Astrocyte (in vitro differentiated cells and primary cell): ENCODE results near the gene IGFBP7. TPM values are rescaled to one million over a fixed set of nuclear protein-coding genes. Genes with fewer than 3 reads are reported as not detected.
A peak's percentile ranks its signal among the peaks of the same experiment; 100 is the strongest.

Experiments
- DNase-seq: peaks from one replicate; pipeline ENCODE4 v3.0.0-alpha.2; 2010; ENCODE audit warnings: low read depth
- FAIRE-seq: peaks from 2 replicates; lab custom pipeline; 2011; peaks lifted over from hg19 to GRCh38; lab: Jason Lieb, UNC
- H2AFZ ChIP-seq: 2 replicates; pipeline ENCODE4 v1.6.0; 2012; ENCODE audit warnings: low read depth, low read length, inconsistent platforms
- H3K27ac ChIP-seq: 2 replicates; pipeline ENCODE4 v1.5.1; 2011; ENCODE audit warnings: low read depth, low read length, inconsistent platforms
- H3K27me3 ChIP-seq: 2 replicates; pipeline ENCODE4 v1.6.0; 2011; ENCODE audit warnings: low read length, inconsistent platforms; ENCODE audit not compliant: insufficient read depth
- H3K36me3 ChIP-seq: 2 replicates; pipeline ENCODE4 v1.5.1; 2011; ENCODE audit warnings: low read length, inconsistent platforms; ENCODE audit not compliant: insufficient read depth
- H3K4me1 ChIP-seq: 2 replicates; pipeline ENCODE4 v1.5.1; 2011; ENCODE audit warnings: low read length, inconsistent platforms; ENCODE audit not compliant: insufficient read depth
- H3K4me2 ChIP-seq: 2 replicates; pipeline ENCODE4 v1.6.0; 2012; ENCODE audit warnings: low read length, inconsistent platforms
- H3K4me3 ChIP-seq: 2 replicates; pipeline ENCODE4 v1.5.1; 2011; ENCODE audit warnings: low read depth, mild to moderate bottlenecking, low read length, inconsistent platforms; ENCODE audit not compliant: insufficient read depth
- H3K79me2 ChIP-seq: 2 replicates; pipeline ENCODE4 v1.6.0; 2012; ENCODE audit warnings: mild to moderate bottlenecking, low read length, inconsistent platforms; ENCODE audit not compliant: insufficient read depth
- H3K9ac ChIP-seq: 2 replicates; pipeline ENCODE4 v1.6.0; 2012; ENCODE audit warnings: mild to moderate bottlenecking, low read length, inconsistent platforms
- H3K9me3 ChIP-seq: 2 replicates; pipeline ENCODE4 v1.5.1; 2012; ENCODE audit warnings: low read depth, mild to moderate bottlenecking, low read length, inconsistent platforms; ENCODE audit not compliant: insufficient read depth
- H4K20me1 ChIP-seq: 2 replicates; pipeline ENCODE4 v1.6.0; 2012; ENCODE audit warnings: low read length, inconsistent platforms; ENCODE audit not compliant: insufficient read depth
- H3K27ac Mint-ChIP-seq: one replicate; pipeline ENCODE4 v1.8.0; 2021; ENCODE audit warnings: mild to moderate bottlenecking, mixed read lengths; ENCODE audit not compliant: unreplicated experiment
- H3K27me3 Mint-ChIP-seq: one replicate; pipeline ENCODE4 v1.8.0; 2021; ENCODE audit warnings: low read depth, mixed read lengths; ENCODE audit not compliant: unreplicated experiment
- H3K36me3 Mint-ChIP-seq: one replicate; pipeline ENCODE4 v1.8.0; 2021; ENCODE audit warnings: low read depth, mixed read lengths; ENCODE audit not compliant: unreplicated experiment
- H3K4me1 Mint-ChIP-seq: one replicate; pipeline ENCODE4 v1.8.0; 2021; ENCODE audit warnings: low read depth, mixed read lengths; ENCODE audit not compliant: unreplicated experiment
- H3K4me3 Mint-ChIP-seq: one replicate; pipeline ENCODE4 v1.8.0; 2021; ENCODE audit warnings: mild to moderate bottlenecking, moderate library complexity, mixed read lengths; ENCODE audit not compliant: unreplicated experiment
- H3K9me3 Mint-ChIP-seq: one replicate; pipeline ENCODE4 v1.8.0; 2021; ENCODE audit warnings: mild to moderate bottlenecking, mixed read lengths; ENCODE audit not compliant: unreplicated experiment
- CTCF ChIP-seq: IDR thresholded peaks from 2 replicates; pipeline ENCODE4 v1.5.1; 2011; ENCODE audit warnings: low read depth, mild to moderate bottlenecking, inconsistent platforms, low read length, moderate library complexity; ENCODE audit not compliant: insufficient read depth
- EZH2 ChIP-seq: IDR thresholded peaks from 2 replicates; pipeline ENCODE4 v1.6.1; 2012; ENCODE audit warnings: mild to moderate bottlenecking, low read length, inconsistent platforms; ENCODE audit not compliant: insufficient read depth
- total RNA-seq: library from RNA; stranded (reverse); gene quantifications from 2 replicates; pipeline ENCODE4 v1.2.1, GENCODE V29; 2021

Gene IGFBP7
- total RNA-seq, 1 donor from 2014 or later: 930 TPM

- H3K4me3 ChIP-seq: no peak overlapping the region
- Mint-ChIP-seq H3K36me3 (no peaks in the 10 kb centered on the region), H3K4me1 (peaks cover 30% of the 10 kb centered on the region), H3K27me3 (no peaks in the 10 kb centered on the region), H3K4me3 (no peak overlapping the region), H3K27ac (peak overlapping the region; percentile 98), H3K9me3 (peaks cover 2% of the 10 kb centered on the region)
- peak overlapping the region; percentile 53 for H3K9ac ChIP-seq
- no peak for TF ChIP-seq CTCF
- TF ChIP-seq EZH2: no peak
- DNase-seq: peak; percentile 96
- no peaks in the 10 kb centered on the region for H3K9me3 ChIP-seq
- H3K36me3 ChIP-seq: no peaks in the 10 kb centered on the region
- peak; percentile 56 for FAIRE-seq
- no peaks in the 10 kb centered on the region for H3K79me2 ChIP-seq
- H3K27ac ChIP-seq: peak overlapping the region; percentile 76
- H4K20me1 ChIP-seq: no peaks in the 10 kb centered on the region
- peak overlapping the region; percentile 40 for H3K4me2 ChIP-seq
- no peak overlapping the region for H2AFZ ChIP-seq
- peaks cover 30% of the 10 kb centered on the region for H3K4me1 ChIP-seq
- no peaks in the 10 kb centered on the region for H3K27me3 ChIP-seq
Observed at GRCh38 chr4:57147335-57148060, 37.3 kb upstream of the IGFBP7 start.

DNA sequence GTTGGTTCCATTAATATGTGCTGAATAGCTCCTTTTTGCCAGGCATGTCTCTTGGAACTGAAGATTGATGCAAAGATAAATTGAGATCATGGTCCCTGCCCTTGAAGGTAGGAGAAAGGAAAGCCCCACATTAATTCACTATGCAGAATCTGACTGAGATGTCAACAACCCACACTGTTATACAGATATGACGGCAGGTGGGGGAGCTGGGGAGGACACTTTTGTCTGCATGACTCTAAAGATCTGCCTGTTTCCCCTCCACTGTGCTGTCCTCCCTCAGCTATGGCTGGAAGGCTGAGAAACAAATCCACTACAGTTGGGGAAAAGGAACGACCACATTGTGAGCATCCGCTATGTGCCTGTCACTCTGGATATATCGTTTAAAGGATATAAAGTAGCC is 36.3 kb upstream of the IGFBP7 start:
- Mint-ChIP-seq H3K9me3 (peaks cover 4% of the 10 kb centered on the region), H3K27ac (no peak overlapping the region), H3K4me3 (no peak overlapping the region), H3K27me3 (no peaks in the 10 kb centered on the region), H3K36me3 (no peaks in the 10 kb centered on the region), H3K4me1 (peaks cover 30% of the 10 kb centered on the region)
- peak; percentile 5 for FAIRE-seq
- H3K9me3 ChIP-seq: no peaks in the 10 kb centered on the region
- no peaks in the 10 kb centered on the region for H3K36me3 ChIP-seq
- no peak overlapping the region for H3K27ac ChIP-seq
- no peaks in the 10 kb centered on the region for H3K27me3 ChIP-seq
- no peak overlapping the region for H2AFZ ChIP-seq
- H3K4me2 ChIP-seq: no peak overlapping the region
- peaks cover 30% of the 10 kb centered on the region for H3K4me1 ChIP-seq
- H3K79me2 ChIP-seq: no peaks in the 10 kb centered on the region
- H3K9ac ChIP-seq: no peak overlapping the region
- no peak overlapping the region for H3K4me3 ChIP-seq
- H4K20me1 ChIP-seq: no peaks in the 10 kb centered on the region
- no peak for DNase-seq
- TF ChIP-seq CTCF: no peak
- TF ChIP-seq EZH2: no peak

DNA sequence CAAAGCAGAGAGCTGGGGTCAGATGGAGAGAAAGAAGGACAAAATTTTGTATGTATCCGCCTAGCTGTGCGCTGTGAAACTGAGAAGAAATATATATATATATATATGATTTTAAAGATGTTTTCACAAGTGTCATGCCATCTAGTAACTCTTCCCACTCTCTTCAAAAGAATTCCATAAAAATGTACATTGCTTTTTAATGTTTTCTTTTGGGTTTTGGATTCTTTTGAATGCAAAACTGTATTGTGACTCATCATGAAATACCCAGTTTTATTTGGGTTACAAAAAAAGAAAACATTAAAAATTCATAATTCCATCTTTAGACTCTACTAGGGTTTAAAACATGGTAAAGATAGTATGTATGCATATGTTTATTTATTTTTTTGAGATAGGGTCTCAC is 34.3 kb upstream of the IGFBP7 start:
- Histone ChIP-seq H3K4me2 (no peak overlapping the region), H3K9me3 (no peaks in the 10 kb centered on the region), H3K27me3 (no peaks in the 10 kb centered on the region), H3K9ac (no peak overlapping the region), H3K27ac (no peak overlapping the region), H2AFZ (no peak overlapping the region), H3K4me1 (peaks cover 23% of the 10 kb centered on the region), H3K4me3 (no peak overlapping the region), H3K36me3 (no peaks in the 10 kb centered on the region), H3K79me2 (no peaks in the 10 kb centered on the region), H4K20me1 (no peaks in the 10 kb centered on the region)
- H3K4me3 Mint-ChIP-seq: no peak overlapping the region
- no peaks in the 10 kb centered on the region for H3K27me3 Mint-ChIP-seq
- DNase-seq (no peak), FAIRE-seq (no peak)
- H3K27ac Mint-ChIP-seq: no peak overlapping the region
- TF ChIP-seq EZH2 (no peak), CTCF (no peak)
- peaks cover 20% of the 10 kb centered on the region for H3K4me1 Mint-ChIP-seq
- peaks cover 4% of the 10 kb centered on the region for H3K9me3 Mint-ChIP-seq
- no peaks in the 10 kb centered on the region for H3K36me3 Mint-ChIP-seq
